WTC11 (cell line): ENCODE measurements around the gene NOP14. TPM values are rescaled to one million over a fixed set of nuclear protein-coding genes. Genes with fewer than 3 reads are reported as not detected.
A peak's percentile ranks its signal among the peaks of the same experiment; 100 is the strongest.

Experiments used
- ATAC-seq: fragments of 200-7000 bp; cut with Tn5 transposase; 2 replicates; pipeline ENCODE4 v1.10.0; 2021; ENCODE audit warnings: mild to moderate bottlenecking, moderate library complexity
- Bru-seq: library from RNA; stranded (reverse); fragments of 400-500 nt; gene quantifications from one replicate; lab custom pipeline; 2021; lab: Mats Ljungman, UMichigan
- CTCF ChIA-PET: fragments of 300-600 bp; sonication (Branson Sonifier 250); formaldehyde crosslinking; loops from one replicate; lab custom pipeline; 2021; ENCODE audit warnings: antibody characterized with exemption; lab: Charles Lee
- POLR2A ChIA-PET: fragments of 350-600 bp; sonication (Branson Sonifier 250); formaldehyde crosslinking; loops from one replicate; lab custom pipeline; 2021; ENCODE audit warnings: antibody characterized with exemption; lab: Charles Lee
- DNase-seq: peaks from one replicate; pipeline ENCODE4 v3.0.0; 2021; ENCODE audit warnings: low spot score
- H3K27ac Mint-ChIP-seq: 2 replicates; pipeline ENCODE4 v1.8.0; 2021; ENCODE audit warnings: mixed read lengths
- H3K27me3 Mint-ChIP-seq: 2 replicates; pipeline ENCODE4 v1.8.0; 2021; ENCODE audit warnings: low read depth, mild to moderate bottlenecking, moderate library complexity, mixed read lengths
- H3K36me3 Mint-ChIP-seq: 2 replicates; pipeline ENCODE4 v1.8.0; 2021; ENCODE audit warnings: mixed read lengths
- H3K4me1 Mint-ChIP-seq: 2 replicates; pipeline ENCODE4 v1.8.0; 2022; ENCODE audit warnings: mixed read lengths
- H3K4me3 Mint-ChIP-seq: 2 replicates; pipeline ENCODE4 v1.8.0; 2021; ENCODE audit warnings: mild to moderate bottlenecking, moderate library complexity, mixed read lengths
- H3K9me3 Mint-ChIP-seq: 2 replicates; pipeline ENCODE4 v1.8.0; 2021; ENCODE audit warnings: mixed read lengths
- CREB1 ChIP-seq: sonication (generic); formaldehyde crosslinking; IDR thresholded peaks from 2 replicates; pipeline ENCODE4 v1.8.0; 2023; ENCODE audit warnings: mild to moderate bottlenecking, missing genetic modification reagents
- FOXJ3 ChIP-seq: sonication (generic); formaldehyde crosslinking; IDR thresholded peaks from 2 replicates; pipeline ENCODE4 v1.9.0; 2021; ENCODE audit warnings: missing genetic modification reagents, mild to moderate bottlenecking, borderline replicate concordance
- FOXK1 ChIP-seq: sonication (generic); formaldehyde crosslinking; IDR thresholded peaks from 2 replicates; pipeline ENCODE4 v1.8.0; 2022; ENCODE audit warnings: mild to moderate bottlenecking, moderate library complexity, missing genetic modification reagents
- HMGA2 ChIP-seq: fragments of 250-450 bp; sonication (Bioruptor Pico); IDR thresholded peaks from 2 replicates; pipeline ENCODE4 v1.4.0; 2021; ENCODE audit warnings: mild to moderate bottlenecking, moderate library complexity
- MYBL2 ChIP-seq: sonication (generic); formaldehyde crosslinking; IDR thresholded peaks from 2 replicates; pipeline ENCODE4 v1.8.1; 2023; ENCODE audit warnings: mild to moderate bottlenecking, moderate library complexity, missing genetic modification reagents
- NR1H2 ChIP-seq: sonication (generic); formaldehyde crosslinking; IDR thresholded peaks from 2 replicates; pipeline ENCODE4 v1.9.0; 2021; ENCODE audit warnings: mild to moderate bottlenecking, moderate library complexity, missing genetic modification reagents
- RELA ChIP-seq: sonication (generic); formaldehyde crosslinking; IDR thresholded peaks from 2 replicates; pipeline ENCODE4 v1.8.1; 2022; ENCODE audit warnings: missing genetic modification reagents, mild to moderate bottlenecking, borderline replicate concordance
- RORB ChIP-seq: fragments of 250-450 bp; sonication (Bioruptor Pico); IDR thresholded peaks from 2 replicates; pipeline ENCODE4 v1.9.0; 2021; ENCODE audit warnings: mild to moderate bottlenecking
- TEAD4 ChIP-seq: sonication (generic); formaldehyde crosslinking; IDR thresholded peaks from 2 replicates; pipeline ENCODE4 v1.8.0; 2022; ENCODE audit warnings: mild to moderate bottlenecking, missing genetic modification reagents
- ZNF138 ChIP-seq: sonication (generic); formaldehyde crosslinking; conservative IDR thresholded peaks from 2 replicates; pipeline ENCODE4 v1.8.1; 2022; ENCODE audit warnings: mild to moderate bottlenecking, moderate library complexity, missing genetic modification reagents
- ZNF219 ChIP-seq: sonication (generic); formaldehyde crosslinking; IDR thresholded peaks from 2 replicates; pipeline ENCODE4 v1.8.0; 2023; ENCODE audit warnings: missing genetic modification reagents, mild to moderate bottlenecking, borderline replicate concordance
- ZNF232 ChIP-seq: sonication (generic); formaldehyde crosslinking; IDR thresholded peaks from 2 replicates; pipeline ENCODE4 v1.8.0; 2022; ENCODE audit warnings: mild to moderate bottlenecking, missing genetic modification reagents
- long read RNA-seq, 3 experiments: library from RNA in 1 of 3; library from capped mRNA in 1 of 3; library from polyadenylated mRNA in 1 of 3; unstranded in 2 of 3; stranded (forward) in 1 of 3; transcript quantifications; one replicate each; pipeline ENCODE4 v2.0.0, GENCODE V29; 2021
- total RNA-seq: library from RNA; stranded (reverse); gene quantifications from 3 replicates; pipeline ENCODE4 v1.2.3, GENCODE V29; 2021
- TF ChIP-seq, protein P1 (sequence below): sonication (generic); formaldehyde crosslinking; IDR thresholded peaks from 2 replicates; pipeline ENCODE4 v1.8.1; 2022; ENCODE audit warnings: missing genetic modification reagents, borderline replicate concordance
- TF ChIP-seq, protein P2 (sequence below): sonication (generic); formaldehyde crosslinking; IDR thresholded peaks from 2 replicates; pipeline ENCODE4 v1.8.1; 2023; ENCODE audit warnings: mild to moderate bottlenecking, moderate library complexity, missing genetic modification reagents
- TF ChIP-seq, protein P3 (sequence below): sonication (generic); formaldehyde crosslinking; IDR thresholded peaks from 2 replicates; pipeline ENCODE4 v1.8.0; 2023; ENCODE audit warnings: mild to moderate bottlenecking, missing genetic modification reagents
- TF ChIP-seq, protein P4 (sequence below): fragments of 250-450 bp; sonication (Bioruptor Pico); IDR thresholded peaks from 2 replicates; pipeline ENCODE4 v2.1.2; 2022; ENCODE audit warnings: mild to moderate bottlenecking, moderate library complexity
- TF ChIP-seq, protein P5 (sequence below): sonication (generic); formaldehyde crosslinking; IDR thresholded peaks from 2 replicates; pipeline ENCODE4 v1.8.1; 2022; ENCODE audit warnings: mild to moderate bottlenecking, moderate library complexity, missing genetic modification reagents
- TF ChIP-seq, protein P6 (sequence below): sonication (generic); formaldehyde crosslinking; IDR thresholded peaks from 2 replicates; pipeline ENCODE4 v1.8.0; 2022; ENCODE audit warnings: missing genetic modification reagents
- TF ChIP-seq, protein P7 (sequence below): fragments of 250-450 bp; sonication (Bioruptor Pico); IDR thresholded peaks from 2 replicates; pipeline ENCODE4 v1.9.0; 2021; ENCODE audit warnings: moderate library complexity, mild to moderate bottlenecking, inconsistent platforms, borderline replicate concordance

Gene NOP14
- total RNA-seq, result 33.9 to 39.1 TPM (median 35.7 TPM) in 3 replicates
- percentile 72 among the genes with signal in this experiment for Bru-seq, nascent RNA
- long read RNA-seq, experiment 1, transcript NOP14-203 (18 exons, 3,538 nt), result major isoform, 63 of 101 reads
- long read RNA-seq, experiment 1, transcript NOP14-201 (19 exons, 2,889 nt), result minor isoform, 8 of 101 reads
- long read RNA-seq, experiment 1, partial matches to known transcripts, result 5 of 101 reads
- long read RNA-seq, experiment 1, other reads (novel, unspliced or antisense), result 24 of 101 reads
- long read RNA-seq, experiment 2, partial matches to known transcripts, result 17 of 46 reads
- long read RNA-seq, experiment 2, other reads (novel, unspliced or antisense), result 26 of 46 reads
- long read RNA-seq, experiment 3, partial matches to known transcripts, result 1 of 4 reads
- long read RNA-seq, experiment 3, other reads (novel, unspliced or antisense), result 2 of 4 reads

DNA sequence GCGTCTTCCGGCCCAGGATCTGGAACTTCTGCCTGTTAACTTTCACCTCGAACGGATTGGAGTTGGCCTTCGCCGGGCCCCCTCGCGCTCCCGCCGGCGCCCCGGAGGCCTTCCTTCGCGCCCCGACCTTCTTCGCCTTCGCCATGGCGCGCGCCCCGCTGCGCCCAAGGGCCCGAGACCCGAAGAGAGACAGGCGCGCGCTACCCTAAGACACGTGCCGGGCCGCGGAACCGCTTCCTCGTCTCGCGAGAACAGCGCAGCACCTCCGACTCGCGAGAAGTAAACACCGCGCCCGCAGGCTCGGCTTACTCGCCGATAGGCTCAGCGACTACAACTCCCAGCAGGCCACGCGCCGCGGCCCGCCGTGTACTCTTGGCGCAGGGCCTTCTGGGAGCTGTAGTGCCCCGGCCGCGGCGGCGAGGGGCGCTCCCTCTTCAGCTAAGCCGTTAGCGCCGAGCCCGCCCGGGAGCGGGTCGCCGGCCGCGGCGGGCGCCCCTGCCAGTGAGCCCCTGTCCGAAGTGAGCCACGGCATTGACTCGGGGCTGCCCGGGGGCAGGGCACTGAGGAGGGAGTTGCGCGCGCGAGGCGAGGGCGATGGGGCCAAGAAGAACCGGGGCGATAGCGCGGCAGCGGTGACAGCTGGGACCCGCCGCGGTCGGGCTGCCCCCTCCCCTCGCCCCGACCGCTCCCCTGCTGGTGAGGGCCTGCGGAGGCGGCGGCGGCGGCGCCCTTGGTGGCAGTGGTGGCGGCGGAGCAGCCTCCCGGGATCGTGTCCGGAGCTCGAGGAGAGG lies at the start of gene NOP14, which contains the start of gene GRK4:
NOP14 (minus strand) TSS at position 232 of the 791 bp plus-strand sequence; CDS start at position 145, 87 bp downstream.
GRK4 (plus strand) TSS at position 397 of the 791 bp plus-strand sequence. CDS start 500 bp downstream, outside the sequence.
- Mint-ChIP-seq H3K36me3 (peaks cover 11% of the 10 kb centered on the region), H3K4me1 (peaks cover 22% of the 10 kb centered on the region), H3K9me3 (no peaks in the 10 kb centered on the region), H3K4me3 (peak within 1 kb of the TSS; percentile 82), H3K27ac (peak within 1 kb of the TSS; percentile 60), H3K27me3 (peaks cover 17% of the 10 kb centered on the region)
- CTCF ChIA-PET, result interaction anchor here (0.6 to 3.8 kb wide), 16 partner anchors 9 to 522 kb away, joined by 3 to 24 read pairs (median 4); partner anchors contain the start of genes FAM193A and TNIP2
- ATAC-seq (peak; percentile 91), DNase-seq (peak; percentile 98)
- POLR2A ChIA-PET, result interaction anchor here (0.7 to 2.6 kb wide), 2 partner anchors 15 to 84 kb away, joined by 4 to 10 read pairs; no protein-coding TSS in a partner anchor
- no peak; the same call in 1 of the 2 replicates for TF ChIP-seq ZNF138 (CRISPR knock-in tag)
- no peak for TF ChIP-seq HMGA2 (CRISPR knock-in tag)
- TF ChIP-seq, protein P1, sequence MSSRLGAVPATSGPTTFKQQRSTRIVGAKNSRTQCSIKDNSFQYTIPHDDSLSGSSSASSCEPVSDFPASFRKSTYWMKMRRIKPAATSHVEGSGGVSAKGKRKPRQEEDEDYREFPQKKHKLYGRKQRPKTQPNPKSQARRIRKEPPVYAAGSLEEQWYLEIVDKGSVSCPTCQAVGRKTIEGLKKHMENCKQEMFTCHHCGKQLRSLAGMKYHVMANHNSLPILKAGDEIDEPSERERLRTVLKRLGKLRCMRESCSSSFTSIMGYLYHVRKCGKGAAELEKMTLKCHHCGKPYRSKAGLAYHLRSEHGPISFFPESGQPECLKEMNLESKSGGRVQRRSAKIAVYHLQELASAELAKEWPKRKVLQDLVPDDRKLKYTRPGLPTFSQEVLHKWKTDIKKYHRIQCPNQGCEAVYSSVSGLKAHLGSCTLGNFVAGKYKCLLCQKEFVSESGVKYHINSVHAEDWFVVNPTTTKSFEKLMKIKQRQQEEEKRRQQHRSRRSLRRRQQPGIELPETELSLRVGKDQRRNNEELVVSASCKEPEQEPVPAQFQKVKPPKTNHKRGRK (CRISPR knock-in tag), result no peak
- 0 out of 2 replicates have a peak, but pooled peaks have one; percentile 64 for TF ChIP-seq NR1H2 (CRISPR knock-in tag)
- peak; percentile 91 for TF ChIP-seq TEAD4 (CRISPR knock-in tag)
- 0 out of 2 replicates have a peak, but pooled peaks have one; percentile 85 for TF ChIP-seq ZNF219
- TF ChIP-seq RELA (CRISPR knock-in tag), result 0 out of 2 replicates have a peak, but pooled peaks have one; percentile 1
- TF ChIP-seq CREB1 (CRISPR knock-in tag), result peak; percentile 94
- TF ChIP-seq, protein P2, sequence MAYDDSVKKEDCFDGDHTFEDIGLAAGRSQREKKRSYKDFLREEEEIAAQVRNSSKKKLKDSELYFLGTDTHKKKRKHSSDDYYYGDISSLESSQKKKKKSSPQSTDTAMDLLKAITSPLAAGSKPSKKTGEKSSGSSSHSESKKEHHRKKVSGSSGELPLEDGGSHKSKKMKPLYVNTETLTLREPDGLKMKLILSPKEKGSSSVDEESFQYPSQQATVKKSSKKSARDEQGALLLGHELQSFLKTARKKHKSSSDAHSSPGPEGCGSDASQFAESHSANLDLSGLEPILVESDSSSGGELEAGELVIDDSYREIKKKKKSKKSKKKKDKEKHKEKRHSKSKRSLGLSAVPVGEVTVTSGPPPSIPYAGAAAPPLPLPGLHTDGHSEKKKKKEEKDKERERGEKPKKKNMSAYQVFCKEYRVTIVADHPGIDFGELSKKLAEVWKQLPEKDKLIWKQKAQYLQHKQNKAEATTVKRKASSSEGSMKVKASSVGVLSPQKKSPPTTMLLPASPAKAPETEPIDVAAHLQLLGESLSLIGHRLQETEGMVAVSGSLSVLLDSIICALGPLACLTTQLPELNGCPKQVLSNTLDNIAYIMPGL (CRISPR knock-in tag), result peak; percentile 69
- peak; percentile 95; the same call in 1 of the 2 replicates for TF ChIP-seq ZNF232 (CRISPR knock-in tag)
- peak; percentile 94 for TF ChIP-seq MYBL2 (CRISPR knock-in tag)
- TF ChIP-seq, protein P3, sequence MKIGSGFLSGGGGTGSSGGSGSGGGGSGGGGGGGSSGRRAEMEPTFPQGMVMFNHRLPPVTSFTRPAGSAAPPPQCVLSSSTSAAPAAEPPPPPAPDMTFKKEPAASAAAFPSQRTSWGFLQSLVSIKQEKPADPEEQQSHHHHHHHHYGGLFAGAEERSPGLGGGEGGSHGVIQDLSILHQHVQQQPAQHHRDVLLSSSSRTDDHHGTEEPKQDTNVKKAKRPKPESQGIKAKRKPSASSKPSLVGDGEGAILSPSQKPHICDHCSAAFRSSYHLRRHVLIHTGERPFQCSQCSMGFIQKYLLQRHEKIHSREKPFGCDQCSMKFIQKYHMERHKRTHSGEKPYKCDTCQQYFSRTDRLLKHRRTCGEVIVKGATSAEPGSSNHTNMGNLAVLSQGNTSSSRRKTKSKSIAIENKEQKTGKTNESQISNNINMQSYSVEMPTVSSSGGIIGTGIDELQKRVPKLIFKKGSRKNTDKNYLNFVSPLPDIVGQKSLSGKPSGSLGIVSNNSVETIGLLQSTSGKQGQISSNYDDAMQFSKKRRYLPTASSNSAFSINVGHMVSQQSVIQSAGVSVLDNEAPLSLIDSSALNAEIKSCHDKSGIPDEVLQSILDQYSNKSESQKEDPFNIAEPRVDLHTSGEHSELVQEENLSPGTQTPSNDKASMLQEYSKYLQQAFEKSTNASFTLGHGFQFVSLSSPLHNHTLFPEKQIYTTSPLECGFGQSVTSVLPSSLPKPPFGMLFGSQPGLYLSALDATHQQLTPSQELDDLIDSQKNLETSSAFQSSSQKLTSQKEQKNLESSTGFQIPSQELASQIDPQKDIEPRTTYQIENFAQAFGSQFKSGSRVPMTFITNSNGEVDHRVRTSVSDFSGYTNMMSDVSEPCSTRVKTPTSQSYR (CRISPR knock-in tag), result peak; percentile 88
- TF ChIP-seq, protein P4, sequence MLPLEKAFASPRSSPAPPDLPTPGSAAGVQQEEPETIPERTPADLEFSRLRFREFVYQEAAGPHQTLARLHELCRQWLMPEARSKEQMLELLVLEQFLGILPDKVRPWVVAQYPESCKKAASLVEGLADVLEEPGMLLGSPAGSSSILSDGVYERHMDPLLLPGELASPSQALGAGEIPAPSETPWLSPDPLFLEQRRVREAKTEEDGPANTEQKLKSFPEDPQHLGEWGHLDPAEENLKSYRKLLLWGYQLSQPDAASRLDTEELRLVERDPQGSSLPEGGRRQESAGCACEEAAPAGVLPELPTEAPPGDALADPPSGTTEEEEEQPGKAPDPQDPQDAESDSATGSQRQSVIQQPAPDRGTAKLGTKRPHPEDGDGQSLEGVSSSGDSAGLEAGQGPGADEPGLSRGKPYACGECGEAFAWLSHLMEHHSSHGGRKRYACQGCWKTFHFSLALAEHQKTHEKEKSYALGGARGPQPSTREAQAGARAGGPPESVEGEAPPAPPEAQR, result no peak
- peak; percentile 100 for TF ChIP-seq FOXK1 (CRISPR knock-in tag)
- TF ChIP-seq FOXJ3 (CRISPR knock-in tag), result no peak
- TF ChIP-seq, protein P5, sequence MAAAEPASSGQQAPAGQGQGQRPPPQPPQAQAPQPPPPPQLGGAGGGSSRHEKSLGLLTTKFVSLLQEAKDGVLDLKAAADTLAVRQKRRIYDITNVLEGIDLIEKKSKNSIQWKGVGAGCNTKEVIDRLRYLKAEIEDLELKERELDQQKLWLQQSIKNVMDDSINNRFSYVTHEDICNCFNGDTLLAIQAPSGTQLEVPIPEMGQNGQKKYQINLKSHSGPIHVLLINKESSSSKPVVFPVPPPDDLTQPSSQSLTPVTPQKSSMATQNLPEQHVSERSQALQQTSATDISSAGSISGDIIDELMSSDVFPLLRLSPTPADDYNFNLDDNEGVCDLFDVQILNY (CRISPR knock-in tag), result peak; percentile 96
- TF ChIP-seq RORB, result no peak
- TF ChIP-seq, protein P6, sequence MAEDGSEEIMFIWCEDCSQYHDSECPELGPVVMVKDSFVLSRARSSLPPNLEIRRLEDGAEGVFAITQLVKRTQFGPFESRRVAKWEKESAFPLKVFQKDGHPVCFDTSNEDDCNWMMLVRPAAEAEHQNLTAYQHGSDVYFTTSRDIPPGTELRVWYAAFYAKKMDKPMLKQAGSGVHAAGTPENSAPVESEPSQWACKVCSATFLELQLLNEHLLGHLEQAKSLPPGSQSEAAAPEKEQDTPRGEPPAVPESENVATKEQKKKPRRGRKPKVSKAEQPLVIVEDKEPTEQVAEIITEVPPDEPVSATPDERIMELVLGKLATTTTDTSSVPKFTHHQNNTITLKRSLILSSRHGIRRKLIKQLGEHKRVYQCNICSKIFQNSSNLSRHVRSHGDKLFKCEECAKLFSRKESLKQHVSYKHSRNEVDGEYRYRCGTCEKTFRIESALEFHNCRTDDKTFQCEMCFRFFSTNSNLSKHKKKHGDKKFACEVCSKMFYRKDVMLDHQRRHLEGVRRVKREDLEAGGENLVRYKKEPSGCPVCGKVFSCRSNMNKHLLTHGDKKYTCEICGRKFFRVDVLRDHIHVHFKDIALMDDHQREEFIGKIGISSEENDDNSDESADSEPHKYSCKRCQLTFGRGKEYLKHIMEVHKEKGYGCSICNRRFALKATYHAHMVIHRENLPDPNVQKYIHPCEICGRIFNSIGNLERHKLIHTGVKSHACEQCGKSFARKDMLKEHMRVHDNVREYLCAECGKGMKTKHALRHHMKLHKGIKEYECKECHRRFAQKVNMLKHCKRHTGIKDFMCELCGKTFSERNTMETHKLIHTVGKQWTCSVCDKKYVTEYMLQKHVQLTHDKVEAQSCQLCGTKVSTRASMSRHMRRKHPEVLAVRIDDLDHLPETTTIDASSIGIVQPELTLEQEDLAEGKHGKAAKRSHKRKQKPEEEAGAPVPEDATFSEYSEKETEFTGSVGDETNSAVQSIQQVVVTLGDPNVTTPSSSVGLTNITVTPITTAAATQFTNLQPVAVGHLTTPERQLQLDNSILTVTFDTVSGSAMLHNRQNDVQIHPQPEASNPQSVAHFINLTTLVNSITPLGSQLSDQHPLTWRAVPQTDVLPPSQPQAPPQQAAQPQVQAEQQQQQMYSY (CRISPR knock-in tag), result peak; percentile 49
- TF ChIP-seq, protein P7, sequence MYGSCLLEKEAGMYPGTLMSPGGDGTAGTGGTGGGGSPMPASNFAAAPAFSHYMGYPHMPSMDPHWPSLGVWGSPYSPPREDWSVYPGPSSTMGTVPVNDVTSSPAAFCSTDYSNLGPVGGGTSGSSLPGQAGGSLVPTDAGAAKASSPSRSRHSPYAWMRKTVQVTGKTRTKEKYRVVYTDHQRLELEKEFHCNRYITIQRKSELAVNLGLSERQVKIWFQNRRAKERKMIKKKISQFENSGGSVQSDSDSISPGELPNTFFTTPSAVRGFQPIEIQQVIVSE (CRISPR knock-in tag), result no peak
